Suppressor macrophage treated with lipopolysaccharide for 1 hour (primary cell): ENCODE data around the gene KBTBD8.

ENCODE experiments used
- DNase-seq, 3 donors: peaks; one replicate each; pipeline ENCODE4 v3.0.0-alpha.2; 2020 to 2022

The KBTBD8 gene

GRCh38 chr3:66997560-66998112 lies 471 bp upstream of the KBTBD8 start:
- peak; percentile 49 to 72 (median 61) for DNase-seq

DNA sequence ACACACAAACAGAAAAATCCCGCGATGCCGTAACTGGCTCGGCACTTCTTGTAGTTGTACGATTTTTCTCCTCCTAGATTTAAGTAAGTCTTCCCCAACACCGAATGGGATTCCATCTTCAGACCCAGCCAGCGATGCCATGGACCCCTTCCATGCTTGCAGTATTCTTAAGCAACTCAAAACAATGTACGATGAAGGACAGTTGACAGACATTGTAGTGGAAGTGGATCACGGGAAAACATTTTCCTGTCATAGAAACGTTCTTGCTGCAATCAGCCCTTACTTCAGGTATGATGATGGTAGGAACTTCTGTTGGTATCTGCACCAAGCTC lies 763 bp downstream of the KBTBD8 start:
- no peak for DNase-seq

DNA sequence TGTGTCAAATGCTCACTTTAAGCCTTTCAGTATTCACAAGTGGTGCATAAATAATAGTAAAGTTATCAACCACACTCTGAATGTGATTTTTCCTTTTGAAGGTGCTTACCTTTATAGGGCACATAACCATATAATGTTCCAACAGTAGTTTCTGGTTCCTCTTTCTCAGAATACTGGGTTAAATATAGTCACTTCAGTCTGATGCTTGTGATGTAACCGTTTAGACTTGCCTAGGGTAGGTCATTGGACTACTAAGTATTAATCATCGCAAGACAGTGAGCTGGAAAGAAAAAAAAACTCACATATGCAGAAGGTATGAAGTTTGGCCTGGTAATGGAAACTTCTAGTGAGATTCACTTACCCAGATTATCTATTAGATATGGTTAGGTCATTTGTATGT lies 1.9 kb downstream of the KBTBD8 start:
- peak; percentile 79 to 96 (median 92) for DNase-seq

DNA sequence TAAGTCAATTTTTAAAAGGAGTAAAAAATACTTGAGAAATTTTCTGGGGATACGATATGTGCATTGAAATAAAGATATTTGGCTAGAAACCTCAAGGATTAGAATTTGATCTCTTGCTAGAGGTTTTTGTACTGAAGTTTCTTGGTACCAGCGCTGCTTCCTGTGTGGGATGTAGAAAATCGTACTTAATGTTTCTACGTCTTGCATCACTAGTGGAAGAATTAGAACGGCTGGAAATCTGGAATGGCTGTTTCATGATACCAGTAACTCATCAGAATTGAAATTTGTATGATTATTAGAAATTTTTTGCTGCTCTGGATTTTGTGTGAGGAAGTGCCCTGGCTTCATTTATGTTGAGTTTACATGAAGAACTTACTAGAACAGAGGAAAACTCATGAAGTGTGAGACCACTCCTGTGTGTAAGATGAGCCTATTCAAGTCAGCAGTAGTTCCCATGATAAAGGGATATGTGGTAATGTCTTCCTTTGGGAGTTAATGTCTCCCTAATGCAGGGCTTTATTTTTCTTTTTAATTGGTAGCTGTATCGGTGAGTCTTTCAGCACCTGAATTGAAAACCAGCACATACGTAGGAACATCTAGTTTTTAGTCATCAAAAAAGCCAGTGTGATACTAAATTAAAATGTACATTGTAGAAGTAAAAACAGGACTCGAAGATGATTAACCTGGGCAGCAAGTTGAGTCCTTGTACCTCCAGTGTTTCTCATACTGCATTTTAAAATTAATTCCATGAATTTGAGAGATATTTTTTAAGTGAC lies 3.2 kb downstream of the KBTBD8 start:
- DNase-seq, result peak; percentile 6 to 20 (median 18)

DNA sequence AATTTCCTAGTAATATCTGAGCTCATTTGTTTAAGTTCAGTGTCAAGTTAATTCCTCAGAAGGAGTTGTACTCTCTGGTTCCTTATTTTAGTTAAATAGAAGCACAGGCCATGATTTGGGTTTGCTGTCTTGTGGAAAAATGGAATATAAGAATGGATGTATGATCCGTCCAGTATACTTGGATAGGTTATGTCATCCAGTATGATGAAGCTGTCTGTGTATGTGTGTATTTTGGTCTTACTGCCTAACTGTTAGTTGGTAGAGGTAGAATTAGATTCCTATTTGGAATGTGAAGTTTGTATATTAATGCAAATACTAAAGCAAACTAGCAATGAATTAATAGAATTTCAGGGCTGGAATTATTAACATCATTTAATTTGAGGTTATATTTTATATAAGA lies 7.9 kb downstream of the KBTBD8 start:
- no peak for DNase-seq

- no peak for DNase-seq
These were observed 8.4 kb downstream of the KBTBD8 start for GRCh38 chr3:67006460-67006859.

- DNase-seq, result no peak
These were observed 10.3 kb downstream of the KBTBD8 start for GRCh38 chr3:67008388-67008787.

GRCh38 chr3:67009716-67010115 lies 11.6 kb downstream of the KBTBD8 start:
- no peak for DNase-seq

GRCh38 chr3:67011414-67012131 lies 13.5 kb downstream of the KBTBD8 start:
- no peak for DNase-seq

DNA sequence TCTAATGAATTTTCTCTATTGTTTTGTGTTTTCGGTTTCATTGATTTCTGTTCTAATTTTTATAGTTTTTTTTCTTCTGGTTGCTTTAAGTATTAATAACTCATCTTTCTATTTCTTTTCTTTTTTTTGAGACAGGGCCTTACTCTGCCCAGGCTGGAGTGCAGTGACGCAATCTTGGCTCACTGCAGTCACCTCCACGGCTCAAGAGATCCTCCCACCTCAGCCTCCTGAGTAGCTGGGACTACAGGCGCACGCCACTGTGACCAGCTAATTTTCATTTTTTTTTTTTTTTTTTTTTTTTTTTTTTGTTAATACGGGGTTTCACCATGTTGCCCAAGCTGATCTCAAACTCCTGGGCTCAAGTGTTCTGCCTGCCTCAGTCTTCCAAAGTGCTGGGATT lies 14.5 kb downstream of the KBTBD8 start:
- DNase-seq, result no peak

DNA sequence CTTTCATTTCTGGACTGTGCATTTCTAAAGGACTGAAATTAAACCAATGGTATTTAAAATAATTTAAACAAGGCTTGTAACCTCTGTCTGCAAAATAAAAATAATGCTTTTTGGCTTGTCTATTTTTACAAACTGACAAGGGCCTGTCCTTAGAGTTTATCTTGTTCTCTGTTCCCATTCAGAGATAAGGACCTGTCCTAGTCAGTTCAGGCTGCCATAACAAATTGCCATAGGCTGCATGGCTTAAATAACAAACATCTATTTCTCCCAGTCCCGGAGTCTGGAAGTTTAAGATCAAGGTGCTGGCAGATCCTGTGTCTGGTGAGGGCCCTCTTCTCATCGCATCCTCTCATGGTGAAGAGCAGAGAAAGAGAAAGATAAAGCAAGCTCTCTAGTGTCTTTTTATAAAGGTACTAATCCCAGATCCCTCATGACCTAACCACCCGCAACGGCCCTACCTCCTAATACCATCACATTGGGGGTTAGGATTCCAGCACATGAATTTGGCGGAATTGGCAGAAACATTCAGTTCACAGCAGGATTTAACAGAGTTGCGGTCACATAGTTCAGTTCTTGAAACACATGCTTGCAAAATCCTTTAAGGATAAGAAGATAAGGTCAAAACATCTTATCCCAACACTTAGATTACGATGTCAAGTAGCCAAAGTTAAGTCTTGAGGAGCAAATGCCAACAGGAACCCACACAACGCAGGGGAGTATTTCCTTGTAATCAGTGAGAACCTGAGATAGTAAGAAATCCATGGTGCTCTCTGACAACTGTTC lies 17.8 kb downstream of the KBTBD8 start:
- DNase-seq, result no peak

DNA sequence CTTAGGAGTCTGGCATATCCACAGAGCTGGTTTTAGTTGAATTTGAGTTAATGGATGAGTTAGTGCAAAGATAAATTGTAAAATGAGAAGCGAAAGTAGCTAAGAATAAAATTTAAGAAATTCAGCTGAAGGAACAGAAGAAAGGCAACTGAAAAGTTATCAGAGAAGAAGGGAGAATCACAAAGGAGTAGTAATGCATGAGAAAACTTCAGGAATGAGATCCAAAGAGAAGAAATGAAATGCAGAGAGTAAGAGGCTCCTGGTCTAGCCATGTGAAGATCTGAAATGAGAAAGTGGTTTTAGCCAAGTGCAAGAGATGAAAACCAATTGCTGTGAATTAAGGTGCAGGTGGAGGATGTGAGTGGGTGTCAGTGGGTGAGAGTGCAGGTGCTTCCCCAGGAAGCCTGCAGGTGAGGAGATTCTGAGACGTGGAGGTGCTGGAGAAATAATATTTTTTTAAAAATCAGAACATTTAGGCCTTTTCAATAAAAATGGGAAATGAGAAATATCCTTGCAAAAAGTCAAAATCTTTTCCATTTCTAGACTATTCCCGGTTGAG lies 18.5 kb downstream of the KBTBD8 start:
- no peak for DNase-seq

- no peak for DNase-seq
These were observed 19.1 kb downstream of the KBTBD8 start for GRCh38 chr3:67017211-67017610.

- peak in 1 of 3 donors; percentile 21 for DNase-seq
These were observed 20.1 kb downstream of the KBTBD8 start for GRCh38 chr3:67018105-67018788.

GRCh38 chr3:67018789-67019526 lies 20.9 kb downstream of the KBTBD8 start:
- DNase-seq, result no peak

DNA sequence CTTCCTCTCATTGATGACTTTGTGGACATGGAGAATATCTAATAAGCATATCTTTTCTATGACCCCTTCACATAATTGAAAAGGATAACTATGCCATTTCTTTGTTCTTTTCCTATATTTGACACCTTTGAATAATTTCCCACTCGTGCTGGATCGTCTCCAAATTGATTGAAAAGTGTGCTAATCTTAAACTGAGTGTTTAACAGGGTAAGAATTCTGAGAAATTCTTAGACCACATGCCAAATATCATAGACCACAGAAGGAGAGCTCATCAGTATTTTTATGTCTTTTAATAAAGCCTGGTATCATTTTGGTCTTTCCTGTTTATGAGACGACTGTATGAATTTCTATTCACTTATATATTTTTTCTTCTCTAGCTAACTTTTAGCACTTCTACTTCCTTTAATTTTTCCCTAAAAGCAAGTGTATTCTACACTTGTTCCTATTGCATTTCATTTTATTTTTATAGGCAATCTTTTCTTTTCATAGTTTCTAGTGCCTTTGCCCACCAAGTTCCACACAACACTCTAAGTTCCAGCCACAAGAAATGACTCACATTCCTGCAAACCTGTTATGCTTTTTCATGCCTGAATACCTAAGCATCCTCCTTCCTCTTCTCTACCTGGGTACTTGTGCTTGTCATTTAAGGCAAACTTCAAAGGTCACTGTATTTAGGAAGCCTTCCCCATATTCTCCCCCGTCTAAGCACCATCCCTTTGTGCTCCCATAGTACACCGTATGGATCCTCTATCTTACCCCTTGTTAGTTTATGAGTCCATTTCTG lies 30.1 kb downstream of the KBTBD8 start:
- DNase-seq, result no peak

GRCh38 chr3:67030785-67031740 lies 33.0 kb downstream of the KBTBD8 start:
- no peak for DNase-seq

- DNase-seq, result no peak
These were observed 33.9 kb downstream of the KBTBD8 start for GRCh38 chr3:67031986-67032385.

- DNase-seq, result no peak
These were observed 35.0 kb downstream of the KBTBD8 start for GRCh38 chr3:67033079-67033478.

- DNase-seq, result no peak
These were observed 36.3 kb downstream of the KBTBD8 start for GRCh38 chr3:67034371-67034770.
